H1 (cell line): ENCODE results near the gene VSTM4. TPM values are rescaled to one million over a fixed set of nuclear protein-coding genes. Genes with fewer than 3 reads are reported as not detected.

Experiments used
- CTCF ChIA-PET: fragments of 300-600 bp; sonication (Branson Sonifier 250); formaldehyde crosslinking; loops from one replicate; lab custom pipeline; 2021; ENCODE audit not compliant: partially characterized antibody; lab: Charles Lee
- POLR2A ChIA-PET: fragments of 300-600 bp; sonication (Branson Sonifier 250); formaldehyde crosslinking; loops from one replicate; lab custom pipeline; 2021; ENCODE audit warnings: inconsistent platforms; ENCODE audit not compliant: partially characterized antibody; lab: Charles Lee
- DNase-seq, 2 experiments: peaks; one replicate each; pipeline versions ENCODE4 v3.0.0 to v3.0.0-alpha.2; 2010 to 2022; ENCODE audit warnings: low spot score in 2 of 2, low read depth in 1 of 2, mixed read lengths in 1 of 2
- FAIRE-seq: peaks from 2 replicates; lab custom pipeline; 2011; peaks lifted over from hg19 to GRCh38; lab: Jason Lieb, UNC
- H2AFZ ChIP-seq: 2 replicates; pipeline ENCODE4 v1.8.1; 2012; ENCODE audit warnings: low read length, inconsistent platforms
- H2AK5ac ChIP-seq: 2 replicates; pipeline ENCODE4 v1.6.1; 2013; ENCODE audit warnings: low read depth, low read length
- H2BK120ac ChIP-seq: replicated peaks from 2 replicates; pipeline ENCODE3; 2013; ENCODE audit warnings: low read depth, low read length, inconsistent platforms
- H2BK12ac ChIP-seq: 2 replicates; pipeline ENCODE4 v1.6.1; 2013; ENCODE audit warnings: low read depth, low read length
- H2BK15ac ChIP-seq: 2 replicates; pipeline ENCODE4 v1.6.1; 2013; ENCODE audit warnings: low read length
- H2BK20ac ChIP-seq: 2 replicates; pipeline ENCODE4 v1.6.1; 2013; ENCODE audit warnings: low read length
- H2BK5ac ChIP-seq: 2 replicates; pipeline ENCODE4 v1.6.1; 2013; ENCODE audit warnings: low read depth, low read length
- H3K14ac ChIP-seq: 2 replicates; pipeline ENCODE4 v1.6.1; 2013; ENCODE audit warnings: inconsistent platforms; ENCODE audit not compliant: insufficient read length
- H3K18ac ChIP-seq: 2 replicates; pipeline ENCODE4 v1.6.1; 2013; ENCODE audit warnings: low read length; ENCODE audit errors: extremely low read depth
- H3K23ac ChIP-seq: 2 replicates; pipeline ENCODE4 v1.6.1; 2013; ENCODE audit warnings: inconsistent platforms; ENCODE audit not compliant: insufficient read length
- H3K23me2 ChIP-seq: 2 replicates; pipeline ENCODE4 v1.6.1; 2013; ENCODE audit warnings: low read depth, low read length
- H3K27ac ChIP-seq: 2 replicates; pipeline ENCODE4 v1.6.1; 2011; ENCODE audit warnings: low read depth, low read length, inconsistent platforms
- H3K27me3 ChIP-seq, 4 experiments: replicated peaks in 1 of 4; 1 replicate in 1 of 4; 2 replicates in 3 of 4; pipeline versions ENCODE4 v1.6.1 to v1.8.1; 2011 to 2013; ENCODE audit warnings: low read length in 3 of 4, mild to moderate bottlenecking in 3 of 4, inconsistent platforms in 2 of 4, mixed read lengths in 2 of 4, moderate library complexity in 1 of 4; ENCODE audit not compliant: control insufficient read depth in 3 of 4, insufficient read depth in 3 of 4; ENCODE audit errors: extremely low read depth in 1 of 4
- H3K36me3 ChIP-seq, 4 experiments: 2 replicates each; pipeline versions ENCODE4 v1.6.1 to v1.8.1; 2011 to 2013; ENCODE audit warnings: mild to moderate bottlenecking in 4 of 4, low read length in 3 of 4, moderate library complexity in 2 of 4, control low read depth in 1 of 4, inconsistent platforms in 1 of 4; ENCODE audit not compliant: insufficient read depth in 4 of 4, control insufficient read depth in 2 of 4
- H3K4ac ChIP-seq: replicated peaks from 2 replicates; pipeline ENCODE3; 2013; ENCODE audit warnings: low read length, low read depth, mixed read lengths, inconsistent platforms; ENCODE audit not compliant: insufficient read length
- H3K4me1 ChIP-seq, 4 experiments: replicated peaks in 1 of 4; 1 replicate in 1 of 4; 2 replicates in 3 of 4; pipeline versions ENCODE4 v1.6.1 to v1.8.1; 2011 to 2013; ENCODE audit warnings: low read length in 3 of 4, inconsistent platforms in 2 of 4, mixed read lengths in 1 of 4; ENCODE audit not compliant: insufficient read depth in 4 of 4, control insufficient read depth in 3 of 4
- H3K4me2 ChIP-seq, 2 experiments: 2 replicates each; pipeline versions ENCODE4 v1.6.1 to v1.8.1; 2011 to 2013; ENCODE audit warnings: low read depth in 2 of 2, low read length in 2 of 2, control low read depth in 1 of 2, inconsistent platforms in 1 of 2, mild to moderate bottlenecking in 1 of 2; ENCODE audit not compliant: insufficient read depth in 1 of 2
- H3K4me3 ChIP-seq, 4 experiments: fragments of 200-600, 300-600 bp in 1 of 4; sonication (generic), shearing (Covaris generic), sonication (Bioruptor Twin) in 1 of 4; 2 replicates each; pipeline versions ENCODE4 v1.5.1 to v1.8.1; 2011 to 2016; ENCODE audit warnings: low read length in 4 of 4, low read depth in 3 of 4, control low read depth in 2 of 4, inconsistent platforms in 2 of 4, mild to moderate bottlenecking in 2 of 4, mixed read lengths in 1 of 4, moderate library complexity in 1 of 4; ENCODE audit not compliant: insufficient read depth in 2 of 4; ENCODE audit errors: extremely low read depth in 1 of 4
- H3K56ac ChIP-seq: replicated peaks from 2 replicates; pipeline ENCODE3; 2013; ENCODE audit warnings: low read depth, mild to moderate bottlenecking, mixed read lengths, low read length, inconsistent platforms; ENCODE audit not compliant: insufficient read length
- H3K79me1 ChIP-seq: 2 replicates; pipeline ENCODE4 v1.6.1; 2013; ENCODE audit warnings: low read depth, low read length, control low read depth
- H3K79me2 ChIP-seq, 2 experiments: 2 replicates each; pipeline versions ENCODE4 v1.6.1 to v1.8.1; 2012 to 2013; ENCODE audit warnings: low read length in 2 of 2, mild to moderate bottlenecking in 2 of 2, inconsistent platforms in 1 of 2; ENCODE audit not compliant: insufficient read depth in 2 of 2, control insufficient read depth in 1 of 2
- H3K9ac ChIP-seq, 4 experiments: replicated peaks in 1 of 4; 1 replicate in 1 of 4; 2 replicates in 3 of 4; pipeline versions ENCODE4 v1.6.1 to v1.8.1; 2011 to 2013; ENCODE audit warnings: low read depth in 3 of 4, low read length in 3 of 4, control low read depth in 2 of 4, mild to moderate bottlenecking in 2 of 4, moderate library complexity in 2 of 4, inconsistent platforms in 1 of 4; ENCODE audit errors: extremely low read depth in 1 of 4
- H3K9me3 ChIP-seq, 2 experiments: 2 replicates each; pipeline versions ENCODE4 v1.6.1 to v1.8.1; 2012 to 2013; ENCODE audit warnings: mild to moderate bottlenecking in 2 of 2, moderate library complexity in 2 of 2, control low read depth in 1 of 2, inconsistent platforms in 1 of 2, low read depth in 1 of 2, low read length in 1 of 2, mixed read lengths in 1 of 2; ENCODE audit not compliant: insufficient read depth in 2 of 2
- H4K20me1 ChIP-seq, 2 experiments: replicated peaks in 1 of 2; 2 replicates each; pipeline versions ENCODE3 to v1.8.1; 2011 to 2013; ENCODE audit warnings: inconsistent platforms in 2 of 2, low read length in 2 of 2, mild to moderate bottlenecking in 1 of 2; ENCODE audit not compliant: insufficient read depth in 2 of 2, control insufficient read depth in 1 of 2
- H4K5ac ChIP-seq: 2 replicates; pipeline ENCODE4 v1.6.1; 2013; ENCODE audit warnings: low read length, low read depth, mixed read lengths, inconsistent platforms; ENCODE audit not compliant: insufficient read length
- H4K8ac ChIP-seq: 2 replicates; pipeline ENCODE4 v1.8.0; 2013; ENCODE audit warnings: mild to moderate bottlenecking, moderate library complexity, low read length, inconsistent platforms; ENCODE audit not compliant: insufficient read depth; ENCODE audit errors: extremely low read depth
- H4K91ac ChIP-seq: replicated peaks from 2 replicates; pipeline ENCODE3; 2013; ENCODE audit warnings: low read length, mixed read lengths, inconsistent platforms; ENCODE audit not compliant: insufficient read length
- FOSL1 ChIP-seq: IDR thresholded peaks from 2 replicates; pipeline ENCODE4 v1.6.1; 2011; ENCODE audit warnings: mild to moderate bottlenecking, low read depth, low read length, moderate library complexity; ENCODE audit not compliant: insufficient read depth
- JUND ChIP-seq: IDR thresholded peaks from 2 replicates; pipeline ENCODE4 v1.6.1; 2011; ENCODE audit warnings: mild to moderate bottlenecking, improper control_type of control experiment, low read length
- PHF8 ChIP-seq: fragments of 200-600 bp; sonication (generic); conservative IDR thresholded peaks from 2 replicates; pipeline ENCODE4 v1.7.1; 2012; ENCODE audit warnings: low read depth, mild to moderate bottlenecking, inconsistent platforms, low read length, moderate library complexity
- POLR2AphosphoS5 ChIP-seq: IDR thresholded peaks from 2 replicates; pipeline ENCODE4 v1.6.1; 2011; ENCODE audit warnings: low read depth, low read length
- POU5F1 ChIP-seq: IDR thresholded peaks from 2 replicates; pipeline ENCODE4 v1.6.1; 2011; ENCODE audit warnings: low read depth, mild to moderate bottlenecking, low read length, moderate library complexity
- RBBP5 ChIP-seq: IDR thresholded peaks from 2 replicates; pipeline ENCODE4 v1.7.1; 2012; ENCODE audit warnings: low read depth, mild to moderate bottlenecking, inconsistent platforms, low read length, moderate library complexity, borderline replicate concordance
- RNF2 ChIP-seq: fragments of 200-900, 300-1000 bp; sonication (generic); IDR thresholded peaks from 2 replicates; pipeline ENCODE4 v1.7.1; 2016; ENCODE audit warnings: borderline replicate concordance, low read depth, mild to moderate bottlenecking, antibody characterized with exemption, low read length; ENCODE audit not compliant: poor library complexity, severe bottlenecking; ENCODE audit errors: missing control alignments
- SIRT6 ChIP-seq: IDR thresholded peaks from one replicate; pipeline ENCODE4 v1.7.1; 2012; ENCODE audit warnings: low read length, inconsistent platforms
- SRF ChIP-seq: IDR thresholded peaks from 2 replicates; pipeline ENCODE4 v1.6.1; 2011; ENCODE audit warnings: mild to moderate bottlenecking, low read depth, low read length, moderate library complexity
- USF2 ChIP-seq: IDR thresholded peaks from 2 replicates; pipeline ENCODE4 v1.6.1; 2011; ENCODE audit warnings: low read length, improper control_type of control experiment
- WGBS, 2 experiments: shearing (Covaris generic) in 1 of 2; methylation state at CpG; one replicate each; pipeline versions ENCODE4 v1.1.6 to v1.1.7; 2013 to 2015; ENCODE audit warnings: low lambda C conversion rate in 2 of 2, mixed read lengths in 2 of 2, inconsistent platforms in 1 of 2, low coverage in 1 of 2, missing lambda C conversion rate in 1 of 2; ENCODE audit not compliant: insufficient replicate concordance in 2 of 2, insufficient coverage in 1 of 2, insufficient read length in 1 of 2; ENCODE audit errors: extremely low coverage in 1 of 2, missing lambda C conversion rate in 1 of 2; 5-methylcytosine and 5-hydroxymethylcytosine counted together
- polyA plus RNA-seq, 7 experiments: library from polyadenylated mRNA; depleted of rRNA in 3 of 7; stranded (reverse) in 5 of 7; unstranded in 2 of 7; fragments of >200 nt in 5 of 7; fragments of 200-250 nt in 2 of 7; gene quantifications; 1 replicate in 5 of 7; 2 replicates in 1 of 7; 4 replicates in 1 of 7; pipeline versions ENCODE4 v1.2.1 to v1.2.3, GENCODE V29; 2011 to 2013; ENCODE audit warnings: missing spikeins in 2 of 7, mixed read lengths in 2 of 7
- total RNA-seq: library from RNA; stranded (reverse); fragmentation: NEBNext Ultra II Directional; extraction: Animal tissue kit (Norgen Biotek cat#: 25700); gene quantifications from 2 replicates; pipeline ENCODE4 v1.2.1, GENCODE V29; 2021

The VSTM4 gene
- total and polyA plus RNA-seq, 2 of the 8 experiments (the other 6 are each of a cell fraction or from before 2014, with no cell fraction given): 0.48 to 0.73 TPM

DNA sequence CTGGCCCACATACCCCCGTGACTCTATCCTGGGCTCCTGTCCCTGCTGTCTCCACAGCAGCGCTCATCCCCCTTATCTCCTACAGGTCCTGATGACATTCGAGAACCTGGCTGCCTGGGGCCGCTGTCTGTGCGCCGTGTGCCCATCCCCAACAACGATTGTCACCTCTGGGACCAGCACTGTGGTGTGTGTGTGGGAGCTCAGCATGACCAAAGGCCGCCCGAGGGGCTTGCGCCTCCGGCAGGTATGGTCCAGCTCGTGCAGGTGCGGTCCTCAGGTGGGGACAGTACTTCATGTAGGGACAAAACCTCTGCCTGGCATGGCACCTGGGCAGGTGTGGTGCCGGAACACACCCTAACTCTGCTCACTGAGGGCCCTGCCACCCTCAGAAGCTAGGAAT lies 145.3 kb downstream of the VSTM4 start:
- H2BK15ac ChIP-seq: no peak overlapping the region
- H3K56ac ChIP-seq: no peak overlapping the region
- 89% methylated on average over 14 of the region's 14 CpGs; no CpG with 5 or more reads in 1 of the 2 experiments for WGBS, 2 experiments
- no peak overlapping the region for H2BK120ac ChIP-seq
- H3K18ac ChIP-seq: no peak overlapping the region
- H3K27me3 ChIP-seq: no peaks in the 10 kb centered on the region
- no peaks in the 10 kb centered on the region for H3K23me2 ChIP-seq
- H2AK5ac ChIP-seq: no peak overlapping the region
- H2AFZ ChIP-seq: no peak overlapping the region
- H4K8ac ChIP-seq: peak overlapping the region; percentile 77; the same call in 1 of the 2 replicates
- H3K9ac ChIP-seq: no peak overlapping the region
- POLR2A ChIA-PET: interaction anchor here (1.0 kb wide), 1 partner anchor 10 kb away, joined by 3 read pairs; no protein-coding TSS in a partner anchor
- no peak overlapping the region for H2BK20ac ChIP-seq
- no peak overlapping the region for H3K4me3 ChIP-seq
- H2BK5ac ChIP-seq: no peak overlapping the region
- no peak overlapping the region for H3K23ac ChIP-seq
- TF ChIP-seq SRF (no peak), RNF2 (no peak), JUND (no peak), POLR2AphosphoS5 (no peak), FOSL1 (no peak), POU5F1 (no peak), USF2 (no peak), SIRT6 (no peak), RBBP5 (no peak), PHF8 (no peak)
- TF ChIP-seq, all 59 proteins: peak for 0
- H3K4me2 ChIP-seq: no peak overlapping the region
- no peak overlapping the region for H3K4ac ChIP-seq
- H3K36me3 ChIP-seq: no peaks in the 10 kb centered on the region
- no peak for DNase-seq
- no peaks in the 10 kb centered on the region for H3K79me1 ChIP-seq
- no peak for FAIRE-seq
- no peak overlapping the region for H4K5ac ChIP-seq
- CTCF ChIA-PET: interaction anchor here (2.4 to 3.3 kb wide), 2 partner anchors 12 to 312 kb away, joined by 5 to 18 read pairs; no protein-coding TSS in a partner anchor
- H4K91ac ChIP-seq: no peak overlapping the region
- no peaks in the 10 kb centered on the region for H3K79me2 ChIP-seq
- no peak overlapping the region for H2BK12ac ChIP-seq
- H3K9me3 ChIP-seq: no peaks in the 10 kb centered on the region
- H3K27ac ChIP-seq: no peak overlapping the region
- no peaks in the 10 kb centered on the region; a peak in 1 of 7 replicates for H3K4me1 ChIP-seq
- no peaks in the 10 kb centered on the region for H4K20me1 ChIP-seq
- no peak overlapping the region for H3K14ac ChIP-seq
